ENCODE measurements around the gene ZSWIM9.

ZSWIM9 gene

GRCh38 chr19:48174445-48175030, 4.1 kb downstream of the ZSWIM9 start:
- H3K4me1 ChIP-seq: peaks cover 0 to 15% (median 12%) of the 10 kb centered on the region in 4 donors
- H3K36me3 ChIP-seq: peaks cover 10 to 42% (median 25%) of the 10 kb centered on the region in 3 donors
- TF ChIP-seq, protein P1, sequence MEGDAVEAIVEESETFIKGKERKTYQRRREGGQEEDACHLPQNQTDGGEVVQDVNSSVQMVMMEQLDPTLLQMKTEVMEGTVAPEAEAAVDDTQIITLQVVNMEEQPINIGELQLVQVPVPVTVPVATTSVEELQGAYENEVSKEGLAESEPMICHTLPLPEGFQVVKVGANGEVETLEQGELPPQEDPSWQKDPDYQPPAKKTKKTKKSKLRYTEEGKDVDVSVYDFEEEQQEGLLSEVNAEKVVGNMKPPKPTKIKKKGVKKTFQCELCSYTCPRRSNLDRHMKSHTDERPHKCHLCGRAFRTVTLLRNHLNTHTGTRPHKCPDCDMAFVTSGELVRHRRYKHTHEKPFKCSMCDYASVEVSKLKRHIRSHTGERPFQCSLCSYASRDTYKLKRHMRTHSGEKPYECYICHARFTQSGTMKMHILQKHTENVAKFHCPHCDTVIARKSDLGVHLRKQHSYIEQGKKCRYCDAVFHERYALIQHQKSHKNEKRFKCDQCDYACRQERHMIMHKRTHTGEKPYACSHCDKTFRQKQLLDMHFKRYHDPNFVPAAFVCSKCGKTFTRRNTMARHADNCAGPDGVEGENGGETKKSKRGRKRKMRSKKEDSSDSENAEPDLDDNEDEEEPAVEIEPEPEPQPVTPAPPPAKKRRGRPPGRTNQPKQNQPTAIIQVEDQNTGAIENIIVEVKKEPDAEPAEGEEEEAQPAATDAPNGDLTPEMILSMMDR (IDR thresholded peaks at IDR 0.05): no peak
- no peak overlapping the region for H3K4me3 ChIP-seq
- intact Hi-C loops (cut with DNase I; ENCODE audit: low total_unique reads): loop anchor here (10.0 kb wide), 1 partner anchor 80 kb away; the partner anchor contains the start of gene CARD8
- no peaks in the 10 kb centered on the region for H3K27me3 ChIP-seq
- DNase-seq: no peak
- no peaks in the 10 kb centered on the region for H3K9me3 ChIP-seq
- no peak overlapping the region for H3K27ac ChIP-seq

DNA sequence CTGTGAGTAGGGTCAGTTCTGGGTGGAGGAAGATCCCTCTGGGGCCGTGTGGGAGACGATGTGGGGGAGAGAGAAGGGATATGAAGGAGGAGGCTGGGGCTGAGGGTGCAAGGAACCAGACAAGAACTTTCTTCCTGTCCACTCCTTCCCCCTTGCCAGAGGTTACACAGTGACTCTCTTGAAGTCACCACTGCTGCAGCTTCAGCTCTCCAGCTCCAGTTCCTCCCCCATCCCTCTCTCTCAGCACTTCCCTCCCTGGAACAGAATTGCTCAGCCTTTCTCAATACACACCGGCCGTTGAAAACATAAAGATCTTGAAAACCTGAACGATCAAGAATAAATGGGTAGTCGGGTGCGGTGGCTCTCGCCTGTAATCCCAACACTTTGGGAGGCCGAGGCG, 5.1 kb downstream of the ZSWIM9 start:
- no peaks in the 10 kb centered on the region for H3K9me3 ChIP-seq
- peaks cover 16 to 53% (median 34%) of the 10 kb centered on the region in 3 donors for H3K36me3 ChIP-seq
- H3K4me3 ChIP-seq: no peak overlapping the region
- no peak for DNase-seq
- peaks cover 0 to 13% (median 9%) of the 10 kb centered on the region in 4 donors for H3K4me1 ChIP-seq
- TF ChIP-seq, protein P1 (IDR thresholded peaks at IDR 0.05): no peak
- H3K27ac ChIP-seq: no peak overlapping the region
- no peaks in the 10 kb centered on the region for H3K27me3 ChIP-seq
- intact Hi-C loops (cut with DNase I; ENCODE audit: low total_unique reads): loop anchor here (10.0 kb wide), 1 partner anchor 79 kb away; the partner anchor contains the start of gene CARD8

- H3K27ac ChIP-seq: no peak overlapping the region
- intact Hi-C loops (cut with DNase I; ENCODE audit: low total_unique reads): loop anchor here (10.0 kb wide), 1 partner anchor 79 kb away; the partner anchor contains the start of gene CARD8
- no peak overlapping the region for H3K4me3 ChIP-seq
- no peaks in the 10 kb centered on the region for H3K9me3 ChIP-seq
- DNase-seq: no peak
- peaks cover 0 to 8% (median 5%) of the 10 kb centered on the region in 4 donors for H3K4me1 ChIP-seq
- no peaks in the 10 kb centered on the region for H3K27me3 ChIP-seq
- H3K36me3 ChIP-seq: peaks cover 20 to 53% (median 34%) of the 10 kb centered on the region in 3 donors
- TF ChIP-seq, protein P1 (IDR thresholded peaks at IDR 0.05): no peak
These were observed 5.7 kb downstream of the ZSWIM9 start for GRCh38 chr19:48176226-48176625.

DNA sequence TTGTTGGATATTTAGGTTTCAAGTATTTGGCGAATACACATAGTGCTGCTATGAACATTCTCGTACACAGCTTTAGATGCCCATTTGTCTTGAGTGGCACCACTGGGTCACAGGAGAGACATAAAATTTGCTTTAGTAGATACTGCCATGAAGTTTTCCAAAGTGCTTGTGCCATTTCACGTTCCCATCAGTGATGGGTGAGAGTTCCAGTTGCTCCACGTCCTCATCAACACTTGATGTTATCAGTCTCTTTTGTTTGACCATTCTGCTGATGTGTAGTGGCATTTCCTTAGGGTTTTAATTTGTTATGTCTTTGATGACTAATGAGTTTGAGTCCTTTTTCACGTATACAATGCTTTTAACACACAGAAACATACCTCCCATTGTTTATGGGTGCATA, 11.0 kb downstream of the ZSWIM9 start:
- Histone ChIP-seq H3K4me3 (no peak overlapping the region), H3K27ac (no peak overlapping the region), H3K4me1 (no peaks in the 10 kb centered on the region), H3K27me3 (no peaks in the 10 kb centered on the region), H3K9me3 (peaks cover 0 to 5% (median 0%) of the 10 kb centered on the region in 3 donors), H3K36me3 (peaks cover 22 to 35% (median 29%) of the 10 kb centered on the region in 3 donors)
- intact Hi-C loops (cut with DNase I; ENCODE audit: low total_unique reads): no loop called here
- no peak for DNase-seq
- TF ChIP-seq, protein P1 (IDR thresholded peaks at IDR 0.05): no peak

DNA sequence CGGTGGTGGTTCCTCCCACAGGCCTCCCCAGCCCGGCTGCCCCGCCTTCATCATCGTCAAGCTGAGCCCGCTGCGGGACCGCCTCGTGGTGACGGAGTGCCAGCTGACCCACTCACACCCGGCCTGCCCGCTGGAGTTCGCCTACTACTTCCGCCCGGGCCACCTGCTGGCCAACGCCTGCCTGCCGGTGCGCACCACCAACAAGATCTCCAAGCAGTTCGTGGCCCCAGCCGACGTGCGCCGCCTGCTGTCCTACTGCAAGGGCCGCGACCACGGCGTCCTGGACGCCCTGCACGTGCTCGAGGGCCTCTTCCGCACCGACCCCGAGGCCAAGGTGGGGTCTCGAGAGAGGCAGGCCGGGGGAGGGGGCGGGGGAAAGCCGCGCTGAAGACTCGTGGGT, 12.0 kb downstream of the ZSWIM9 start:
- Histone ChIP-seq H3K27ac (no peak overlapping the region), H3K27me3 (no peaks in the 10 kb centered on the region), H3K9me3 (peaks cover 0 to 5% (median 0%) of the 10 kb centered on the region in 3 donors), H3K4me1 (no peaks in the 10 kb centered on the region), H3K4me3 (no peak overlapping the region), H3K36me3 (peaks cover 22 to 35% (median 29%) of the 10 kb centered on the region in 3 donors)
- intact Hi-C loops (cut with DNase I; ENCODE audit: low total_unique reads): no loop called here
- TF ChIP-seq, protein P1 (IDR thresholded peaks at IDR 0.05): no peak
- no peak for DNase-seq

Data from tibial artery (tissue), 4 donors.